Heart right ventricle (tissue), 16 donors: Measurements from ENCODE around the gene GRM7. TPM values are rescaled to one million over a fixed set of nuclear protein-coding genes. Genes with fewer than 3 reads are reported as not detected.

Experiments used
- ATAC-seq, 8 donors: fragments of 200-7000 bp; cut with Tn5 transposase; one replicate each; pipeline ENCODE4 v1.9.1; 2020; ENCODE audit warnings: mild to moderate bottlenecking in 8 of 8, moderate library complexity in 8 of 8, moderate number of reproducible peaks in 1 of 8
- DNase-seq, 2 donors: peaks; one replicate each; pipeline ENCODE4 v3.0.0-alpha.2; 2020
- H3K27ac ChIP-seq, 10 donors: fragments of 200-600 bp; sonication (generic) in 2 of 10; one replicate each; pipeline versions ENCODE4 v1.5.0 to v1.8.0; 2020 to 2022; ENCODE audit warnings: mild to moderate bottlenecking in 3 of 10
- H3K27me3 ChIP-seq, 7 donors: fragments of 200-600 bp; one replicate each; pipeline ENCODE4 v1.8.0; 2021 to 2022; ENCODE audit warnings: mild to moderate bottlenecking in 2 of 7
- H3K36me3 ChIP-seq, 9 donors: fragments of 200-600 bp; sonication (generic) in 1 of 9; one replicate each; pipeline versions ENCODE4 v1.5.0 to v1.8.0; 2020 to 2022; ENCODE audit warnings: mild to moderate bottlenecking in 2 of 9
- H3K4me1 ChIP-seq, 9 donors: fragments of 200-600 bp; sonication (generic) in 1 of 9; one replicate each; pipeline versions ENCODE4 v1.5.0 to v1.8.0; 2020 to 2022; ENCODE audit warnings: mild to moderate bottlenecking in 4 of 9
- H3K4me3 ChIP-seq, 10 donors: fragments of 200-600 bp; sonication (generic) in 2 of 10; one replicate each; pipeline versions ENCODE4 v1.5.0 to v1.8.0; 2020 to 2022; ENCODE audit warnings: mild to moderate bottlenecking in 7 of 10, moderate library complexity in 2 of 10
- H3K9me3 ChIP-seq, 11 donors: fragments of 200-600 bp in 10 of 11; sonication (generic) in 2 of 11; one replicate each; pipeline versions ENCODE4 v1.5.0 to v1.8.0; 2013 to 2022; ENCODE audit warnings: mild to moderate bottlenecking in 2 of 11, control low read depth in 1 of 11, moderate library complexity in 1 of 11
- CTCF ChIP-seq, 9 donors: fragments of 200-600 bp; sonication (generic) in 2 of 9; IDR thresholded peaks; one replicate each; pipeline versions ENCODE4 v1.5.0 to v1.8.0; 2021 to 2022; ENCODE audit warnings: antibody characterized with exemption in 9 of 9, mild to moderate bottlenecking in 5 of 9, moderate library complexity in 1 of 9
- whole genome bisulfite sequencing, 2 donors: extraction: QIAGEN DNeasy Blood & Tissue Kit; methylation state at CpG; one replicate each; pipeline ENCODE4 v1.1.7; 2013; ENCODE audit warnings: inconsistent platforms in 1 of 2; 5-methylcytosine and 5-hydroxymethylcytosine counted together
- intact Hi-C, 10 donors: fragments of 100-400 bp; cut with DNase I; formaldehyde crosslinking; loops; one replicate each; pipeline versions ENCODE4 v1.11.1 to v1.14.2; 2022
- polyA plus RNA-seq, 2 donors: library from polyadenylated mRNA; stranded (reverse); fragments of 200-250 nt; gene quantifications; one replicate each; pipeline ENCODE4 v1.2.3, GENCODE V29; 2013
- total RNA-seq, 10 donors: library from RNA; stranded (reverse); fragmentation: NEBNext Ultra II Directional in 3 of 10; extraction: Animal tissue kit (Norgen Biotek cat#: 25700) in 3 of 10; gene quantifications; one replicate each; pipeline versions ENCODE4 v1.2.1 to v1.2.4, GENCODE V29; 2021 to 2023
- donor health status: Arrhythmogenic right ventricular cardiomyopathy.
- donor health status: ischemic (EF 13 %, LVEDD 7.1; RV severe dilation, severe dysfunction).
- donor health status: healthy with polysubstance abuse.
- donor health status: DM: no; HTN: yes; CAD: no.
- donor health status: DM: no; HTN: no; CAD: no.
- donor health status: ischemic (EF 25% LVEDD 6.9; RV normal size, moderate dysfunction).
- donor health status: ischemic (EF 25% LVEDD 5.7; RV mildly dilated, moderate dysfunction).
- donor health status: healthy.
- donor health status: DM: yes; HTN: yes; CAD: no.
- donor health status: Ischemic cardiomyopathy.
- donor health status: ischemic (EF 35%, LVEDD 5.7; RV mildly dilated, moderate dysfunction).
- donor health status: nonischemic (EF 11% LVEDD 7.7; RV severe dilation, severe dysfunction).
- donor health status: DM: yes; HTN: yes; CAD: no.
- donor health status: PGD.
- donor health status: ischemic (EF 29% LVEDD 5.4; RV normal size, mild dysfunction).
- donor health status: nonischemic (EF 23%, LVEDD 6.1; RV moderate dilation, normal function).

GRM7 gene
- total and polyA plus RNA-seq, 12 donors = not detected

- no peak for TF ChIP-seq CTCF (IDR thresholded peaks at IDR 0.05)
- Histone ChIP-seq H3K9me3 (no peaks in the 10 kb centered on the region), H3K27me3 (no peaks in the 10 kb centered on the region), H3K4me1 (no peaks in the 10 kb centered on the region), H3K4me3 (no peak overlapping the region), H3K36me3 (no peaks in the 10 kb centered on the region), H3K27ac (no peak overlapping the region)
- intact Hi-C loops = no loop called here
- ATAC-seq = no peak
- no peak for DNase-seq
- 87 to 88% methylated on average over 4 of the region's 4 CpGs for WGBS, 2 donors
Measured at GRCh38 chr3:7410782-7411181, 549.9 kb downstream of the GRM7 start.

- H3K4me3 ChIP-seq = no peak overlapping the region
- H3K9me3 ChIP-seq = peaks cover 0 to 5% (median 0%) of the 10 kb centered on the region in 11 donors
- DNase-seq (no peak), ATAC-seq (no peak)
- no peaks in the 10 kb centered on the region for H3K4me1 ChIP-seq
- no peaks in the 10 kb centered on the region for H3K36me3 ChIP-seq
- no peak overlapping the region for H3K27ac ChIP-seq
- intact Hi-C loops = no loop called here
- WGBS, 2 donors = 90 to 91% methylated on average over 1 of the region's 1 CpG
- H3K27me3 ChIP-seq = no peaks in the 10 kb centered on the region
- no peak for TF ChIP-seq CTCF (IDR thresholded peaks at IDR 0.05)
Measured at GRCh38 chr3:7421065-7421464, 560.1 kb downstream of the GRM7 start.

GRCh38 chr3:7423036-7423435 is 562.1 kb downstream of the GRM7 start:
- WGBS, 2 donors = 74 to 76% methylated on average over 2 of the region's 2 CpGs
- no peak for DNase-seq
- Histone ChIP-seq H3K27me3 (no peaks in the 10 kb centered on the region), H3K4me1 (no peaks in the 10 kb centered on the region), H3K9me3 (peaks cover 0 to 5% (median 0%) of the 10 kb centered on the region in 11 donors), H3K4me3 (no peak overlapping the region), H3K27ac (no peak overlapping the region), H3K36me3 (no peaks in the 10 kb centered on the region)
- TF ChIP-seq CTCF (IDR thresholded peaks at IDR 0.05) = no peak
- ATAC-seq = no peak
- intact Hi-C loops = no loop called here

GRCh38 chr3:7423995-7424394 is 563.1 kb downstream of the GRM7 start:
- WGBS, 2 donors = 62 to 65% methylated on average over 4 of the region's 4 CpGs
- H3K9me3 ChIP-seq = peaks cover 0 to 5% (median 0%) of the 10 kb centered on the region in 11 donors
- no peak overlapping the region for H3K27ac ChIP-seq
- intact Hi-C loops = no loop called here
- H3K36me3 ChIP-seq = no peaks in the 10 kb centered on the region
- no peak for DNase-seq
- H3K27me3 ChIP-seq = no peaks in the 10 kb centered on the region
- no peaks in the 10 kb centered on the region for H3K4me1 ChIP-seq
- H3K4me3 ChIP-seq = no peak overlapping the region
- ATAC-seq = no peak
- TF ChIP-seq CTCF (IDR thresholded peaks at IDR 0.05) = no peak
